Erythroblast (primary cell): ENCODE results near the gene C2CD3.
A peak's percentile ranks its signal among the peaks of the same experiment; 100 is the strongest.

Experiments used
- DNase-seq, 2 experiments: peaks; one replicate each; lab custom pipeline; 2025; lab: John Stamatoyannopoulos, UW
- GATA1 ChIP-seq: IDR thresholded peaks from 2 replicates; pipeline ENCODE4 v1.6.1; 2011; ENCODE audit warnings: low read depth, mild to moderate bottlenecking, control low read depth, low read length, moderate library complexity
- POLR2A ChIP-seq: IDR thresholded peaks from 2 replicates; pipeline ENCODE4 v1.6.1; 2011; ENCODE audit warnings: mild to moderate bottlenecking, low read length

Gene C2CD3

GRCh38 chr11:74044538-74044937 is 126.3 kb downstream of the C2CD3 start:
- DNase-seq, result no peak

GRCh38 chr11:74043450-74043849 is 127.4 kb downstream of the C2CD3 start:
- DNase-seq, result no peak
- no peak for TF ChIP-seq GATA1

More at GRCh38 chr11:74044538-74044937, 126.3 kb downstream of the C2CD3 start:
- TF ChIP-seq GATA1, result no peak
- TF ChIP-seq POLR2A, result no peak

GRCh38 chr11:74037309-74037708 is 133.5 kb downstream of the C2CD3 start:
- TF ChIP-seq POLR2A, result no peak
- no peak for DNase-seq

DNA sequence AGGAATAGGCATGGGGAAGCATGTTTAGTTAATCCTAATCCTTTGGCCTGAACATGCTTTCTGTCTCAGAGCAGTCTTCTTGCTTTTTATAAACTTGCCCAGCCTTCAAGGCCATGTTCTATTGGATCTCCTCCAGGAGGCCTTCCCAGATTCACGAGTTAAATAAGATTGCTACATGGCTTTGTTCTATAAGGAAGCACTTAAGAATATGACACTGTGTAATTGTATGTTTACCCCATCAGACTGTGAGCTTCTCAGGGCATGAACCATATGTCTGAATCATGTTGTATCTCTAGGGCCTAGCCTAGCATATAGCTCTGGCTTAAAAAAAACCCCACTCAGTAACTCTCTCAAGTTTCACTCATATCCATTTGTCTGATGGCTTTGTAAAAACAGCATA is 135.5 kb downstream of the C2CD3 start:
- DNase-seq, result no peak
- TF ChIP-seq POLR2A (no peak), GATA1 (no peak)

GRCh38 chr11:74033046-74033445 is 137.8 kb downstream of the C2CD3 start:
- DNase-seq, result no peak
- TF ChIP-seq POLR2A (no peak), GATA1 (no peak)

DNA sequence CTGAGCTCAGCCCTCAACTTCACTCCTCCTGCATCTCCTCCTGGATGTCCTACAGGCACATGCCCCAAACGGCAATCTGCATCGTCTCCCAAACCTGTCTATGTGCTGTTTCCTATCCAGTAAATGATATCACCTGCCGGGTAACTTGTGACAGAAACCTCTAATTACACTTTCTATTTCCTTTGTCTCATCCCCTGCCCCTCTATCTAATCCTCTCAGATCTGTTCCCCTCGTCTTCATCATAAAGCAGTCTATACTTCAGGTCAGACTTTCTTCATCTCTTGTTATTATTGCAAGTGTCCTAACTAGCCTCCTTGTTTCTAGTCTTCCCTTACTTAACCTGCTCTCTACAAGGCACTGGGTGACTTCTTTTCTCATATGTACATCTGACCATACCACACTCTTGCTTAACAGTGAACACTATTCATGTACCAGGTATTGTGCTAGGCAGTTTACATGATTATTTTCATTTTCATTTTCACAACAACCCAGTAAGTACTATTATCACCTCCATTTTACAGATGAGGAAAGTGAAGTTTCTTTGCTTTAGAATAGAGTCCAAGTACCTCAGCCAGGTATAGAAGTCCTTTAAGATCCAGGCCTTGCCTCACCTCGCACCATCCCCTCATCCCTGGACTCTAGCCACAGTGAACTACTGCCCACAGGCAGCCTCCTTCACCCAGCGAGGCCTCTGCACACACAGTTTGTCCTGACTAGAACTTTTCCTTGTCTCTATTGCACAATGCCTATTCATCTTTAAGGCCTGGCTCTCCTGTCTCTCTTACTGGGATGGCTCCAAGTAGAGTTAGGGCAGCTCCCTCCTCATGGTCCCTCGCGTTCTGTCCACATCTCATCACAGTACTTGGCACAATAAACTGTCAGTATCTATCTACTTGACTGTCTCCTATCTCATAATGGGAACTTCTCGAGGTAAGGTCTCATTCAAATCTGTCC is 139.8 kb downstream of the C2CD3 start:
- no peak for TF ChIP-seq GATA1
- TF ChIP-seq POLR2A, result no peak

DNA sequence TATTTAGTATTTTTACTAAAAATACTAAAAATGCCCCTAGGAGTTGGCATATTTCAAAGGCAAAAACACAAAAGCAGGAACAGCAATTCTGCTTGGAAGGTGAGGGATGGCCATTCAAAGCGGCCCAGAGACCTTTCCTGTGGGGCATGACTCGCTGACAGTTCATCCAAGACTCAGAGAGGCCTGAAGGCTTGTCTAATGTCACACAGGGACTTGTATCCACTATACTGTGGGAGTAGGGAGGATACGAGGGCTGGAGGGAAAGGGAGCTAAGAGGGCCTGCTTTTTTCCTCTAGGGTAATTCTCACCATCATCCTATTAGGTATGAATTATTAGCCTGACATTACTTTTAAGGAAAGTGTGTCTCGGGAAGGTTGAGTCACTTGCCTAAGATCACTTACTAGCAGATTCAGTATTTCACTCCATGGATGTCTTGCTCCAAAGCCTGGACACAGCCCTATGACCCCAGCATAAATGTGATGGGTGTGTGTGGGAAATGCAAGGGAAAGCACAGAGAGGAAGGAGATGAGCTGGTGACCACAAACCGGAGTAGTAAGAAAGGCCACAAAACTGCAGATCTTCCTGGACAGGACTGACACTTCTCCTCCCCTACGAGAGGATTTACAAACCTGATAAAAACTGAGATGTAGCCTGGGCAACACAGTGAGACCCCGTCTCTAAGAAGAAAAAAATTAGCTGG is 145.2 kb downstream of the C2CD3 start:
- no peak for TF ChIP-seq POLR2A
- no peak for TF ChIP-seq GATA1
- no peak for DNase-seq

More for the DNA sequence above, 139.8 kb downstream of the C2CD3 start:
- DNase-seq, result no peak

DNA sequence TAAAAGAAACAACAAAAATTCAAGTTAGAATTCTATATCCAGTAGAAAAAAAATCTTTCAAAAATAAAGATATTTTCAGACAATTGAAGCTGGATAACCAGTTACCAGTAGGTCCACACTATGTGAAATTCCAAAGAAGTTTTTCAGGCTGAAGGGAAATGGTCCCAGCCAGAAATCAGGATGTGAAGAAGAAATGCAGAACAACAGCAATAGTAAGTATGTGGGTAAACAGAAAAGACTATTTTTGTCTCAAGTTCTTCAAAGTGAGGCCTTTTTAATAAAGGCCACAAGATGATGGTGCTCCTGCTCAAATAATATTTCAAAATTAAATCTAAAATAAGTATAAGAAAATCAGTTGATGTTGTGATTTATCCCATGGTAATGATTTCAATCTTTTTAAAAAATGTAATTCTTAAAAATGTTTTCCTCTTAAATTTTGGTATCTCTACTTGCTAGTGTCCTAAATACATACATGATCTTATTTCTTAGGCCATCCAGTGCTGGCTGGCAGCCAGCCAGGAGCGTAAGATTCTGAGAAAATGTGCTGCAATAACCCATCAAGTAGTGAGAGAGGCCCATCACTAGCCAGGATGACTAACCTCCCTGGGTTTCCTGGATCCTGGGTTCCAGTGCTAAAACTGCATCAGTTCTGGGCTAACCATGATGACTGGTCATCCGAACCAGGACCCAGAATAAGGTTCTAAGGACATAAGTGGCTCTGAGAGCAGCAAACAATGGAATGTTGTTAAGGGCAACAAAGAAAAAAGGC is 146.4 kb downstream of the C2CD3 start:
- no peak for TF ChIP-seq POLR2A
- no peak for TF ChIP-seq GATA1
- DNase-seq, result peak; percentile 84 to 94

GRCh38 chr11:74023276-74023675 is 147.5 kb downstream of the C2CD3 start:
- no peak for DNase-seq

GRCh38 chr11:74022546-74022945 is 148.3 kb downstream of the C2CD3 start:
- TF ChIP-seq GATA1 (no peak), POLR2A (no peak)
- no peak for DNase-seq

More at GRCh38 chr11:74023276-74023675, 147.5 kb downstream of the C2CD3 start:
- TF ChIP-seq GATA1, result no peak

GRCh38 chr11:74021998-74022397 is 148.8 kb downstream of the C2CD3 start:
- TF ChIP-seq GATA1 (no peak), POLR2A (no peak)
- no peak for DNase-seq

GRCh38 chr11:74020539-74020938 is 150.3 kb downstream of the C2CD3 start:
- no peak for TF ChIP-seq GATA1
- no peak for TF ChIP-seq POLR2A

DNA sequence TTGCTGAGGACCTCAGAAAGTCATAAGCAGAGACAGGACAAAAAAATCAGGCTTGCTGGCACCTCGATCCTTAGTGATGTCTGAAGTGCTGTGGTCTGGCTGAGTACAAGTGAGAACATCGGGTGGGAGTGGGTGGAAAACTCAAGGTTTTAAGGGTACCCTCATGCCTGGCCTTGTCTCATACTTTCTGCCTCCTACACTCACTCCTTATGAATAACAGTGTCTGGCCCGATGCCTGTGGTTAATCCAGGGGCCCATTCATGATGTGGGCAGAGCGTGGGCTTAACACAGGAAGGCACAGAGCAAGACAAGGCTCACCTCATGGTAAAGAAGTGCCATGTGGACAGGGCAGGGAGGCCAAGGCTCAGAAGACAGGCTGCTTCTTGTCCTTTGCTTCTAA is 150.9 kb downstream of the C2CD3 start:
- no peak for DNase-seq
- TF ChIP-seq POLR2A, result no peak
- TF ChIP-seq GATA1, result no peak

More at GRCh38 chr11:74020539-74020938, 150.3 kb downstream of the C2CD3 start:
- no peak for DNase-seq

GRCh38 chr11:74019104-74019738 is 151.6 kb downstream of the C2CD3 start:
- TF ChIP-seq POLR2A (no peak), GATA1 (no peak)
- DNase-seq, result peak; percentile 50 to 51
